HCT116 (cell line): ENCODE measurements around the gene ZDHHC1. TPM values are rescaled to one million over a fixed set of nuclear protein-coding genes. Genes with fewer than 3 reads are reported as not detected.

Experiments
- ATAC-seq: fragments of 200-7000 bp; cut with Tn5 transposase; 2 replicates; pipeline ENCODE4 v1.9.1; 2020; ENCODE audit warnings: mild to moderate bottlenecking, moderate library complexity
- BruUV-seq: library from RNA; stranded (reverse); fragments of 400-500 nt; replicated peaks from 2 replicates; lab custom pipeline; 2021; lab: Mats Ljungman, UMichigan
- CTCF ChIA-PET: fragments of 300-600 bp; sonication (Branson Sonifier 250); formaldehyde crosslinking; loops from one replicate; lab custom pipeline; 2021; ENCODE audit warnings: antibody characterized with exemption; lab: Charles Lee
- POLR2A ChIA-PET: fragments of 300-600, 350-600 bp; sonication (Branson Sonifier 250); formaldehyde crosslinking; loops from one replicate; lab custom pipeline; 2021; ENCODE audit warnings: antibody characterized with exemption; lab: Charles Lee
- RAD21 ChIA-PET, 2 experiments: fragments of 300-600 bp; sonication (Branson Sonifier 250); formaldehyde crosslinking; loops; one replicate each; lab custom pipeline; 2023; ENCODE audit warnings: low total read pairs in 2 of 2; ENCODE audit not compliant: uncharacterized antibody in 2 of 2, unreplicated experiment in 2 of 2, low non-redundant PET in 1 of 2; lab: Charles Lee
- DNase-seq: peaks from one replicate; pipeline ENCODE4 v3.0.0-alpha.2; 2010; ENCODE audit warnings: low read depth, low spot score
- H2AFZ ChIP-seq: fragments of 200-600 bp; shearing (Covaris generic), sonication (generic); 2 replicates; pipeline ENCODE4 v1.6.1; 2017; ENCODE audit warnings: low read depth, mixed run types, mixed read lengths, antibody characterized with exemption, low read length; ENCODE audit not compliant: poor library complexity, severe bottlenecking
- H3K27ac ChIP-seq: 2 replicates; pipeline ENCODE4 v1.5.1; 2012; ENCODE audit warnings: low read depth, low read length
- H3K27me3 ChIP-seq: fragments of 200-600 bp; sonication (generic); 2 replicates; pipeline ENCODE4 v1.6.1; 2016; ENCODE audit warnings: mixed run types, low read length, mixed read lengths; ENCODE audit not compliant: insufficient read depth
- H3K36me3 ChIP-seq, 2 experiments: fragments of 200-500 bp in 1 of 2; fragments of 200-600 bp in 1 of 2; sonication (Bioruptor generic) in 1 of 2; sonication (generic) in 1 of 2; 2 replicates each; pipeline versions ENCODE4 v1.5.1 to v1.6.1; 2014 to 2016; ENCODE audit warnings: low read length in 2 of 2, inconsistent platforms in 1 of 2, mixed read lengths in 1 of 2, mixed run types in 1 of 2; ENCODE audit not compliant: insufficient read depth in 2 of 2, control insufficient read depth in 1 of 2
- H3K4me1 ChIP-seq, 2 experiments: fragments of 200-600 bp in 1 of 2; sonication (generic) in 1 of 2; 2 replicates each; pipeline versions ENCODE4 v1.5.1 to v1.6.1; 2012 to 2017; ENCODE audit warnings: low read length in 2 of 2, inconsistent platforms in 1 of 2, mild to moderate bottlenecking in 1 of 2, mixed read lengths in 1 of 2, mixed run types in 1 of 2, moderate library complexity in 1 of 2; ENCODE audit not compliant: insufficient read depth in 2 of 2, control insufficient read depth in 1 of 2
- H3K4me2 ChIP-seq: fragments of 200-600 bp; sonication (generic); 2 replicates; pipeline ENCODE4 v1.6.1; 2017; ENCODE audit warnings: mixed run types, low read length, mixed read lengths
- H3K4me3 ChIP-seq, 2 experiments: fragments of 200-600 bp in 1 of 2; sonication (generic) in 1 of 2; replicated peaks in 1 of 2; 2 replicates each; pipeline ENCODE4 v1.5.1; 2011 to 2016; ENCODE audit warnings: low read length in 2 of 2, control low read depth in 1 of 2, low read depth in 1 of 2, mild to moderate bottlenecking in 1 of 2, mixed read lengths in 1 of 2, mixed run types in 1 of 2
- H3K79me2 ChIP-seq: fragments of 200-600 bp; sonication (generic); 2 replicates; pipeline ENCODE4 v1.6.1; 2017; ENCODE audit warnings: mild to moderate bottlenecking, mixed run types, low read length, moderate library complexity, mixed read lengths; ENCODE audit not compliant: insufficient read depth
- H3K9ac ChIP-seq: fragments of 200-600 bp; sonication (generic); 2 replicates; pipeline ENCODE4 v1.6.1; 2016; ENCODE audit warnings: low read length, mixed read lengths
- H3K9me2 ChIP-seq: fragments of 200-600 bp; sonication (generic), shearing (Covaris generic); 2 replicates; pipeline ENCODE4 v1.6.1; 2017; ENCODE audit warnings: mixed run types, mild to moderate bottlenecking, moderate library complexity; ENCODE audit not compliant: insufficient read depth
- H3K9me3 ChIP-seq, 2 experiments: fragments of 200-500 bp in 1 of 2; fragments of 200-600 bp in 1 of 2; sonication (Bioruptor generic) in 1 of 2; sonication (generic) in 1 of 2; 2 replicates each; pipeline ENCODE4 v1.6.1; 2014 to 2017; ENCODE audit warnings: low read length in 2 of 2, mixed read lengths in 2 of 2, inconsistent platforms in 1 of 2, low read depth in 1 of 2, mild to moderate bottlenecking in 1 of 2, mixed run types in 1 of 2, moderate library complexity in 1 of 2; ENCODE audit not compliant: control insufficient read depth in 1 of 2, insufficient read depth in 1 of 2
- H4K20me1 ChIP-seq: fragments of 200-600 bp; sonication (generic), shearing (Covaris generic); 2 replicates; pipeline ENCODE4 v1.6.1; 2017; ENCODE audit warnings: mixed run types, mild to moderate bottlenecking, moderate library complexity; ENCODE audit not compliant: insufficient read depth
- CBX3 ChIP-seq: IDR thresholded peaks from 2 replicates; pipeline ENCODE4 v1.6.1; 2012; ENCODE audit warnings: low read depth
- CEBPB ChIP-seq: IDR thresholded peaks from 2 replicates; pipeline ENCODE4 v1.6.1; 2012; ENCODE audit warnings: low read depth
- EGR1 ChIP-seq: IDR thresholded peaks from 2 replicates; pipeline ENCODE4 v1.6.1; 2012; ENCODE audit warnings: low read depth
- EZH2phosphoT487 ChIP-seq: fragments of 200-600 bp; IDR thresholded peaks from 2 replicates; pipeline ENCODE4 v1.6.1; 2018; ENCODE audit warnings: antibody characterized with exemption, borderline replicate concordance
- FOSL1 ChIP-seq: IDR thresholded peaks from 2 replicates; pipeline ENCODE4 v1.6.1; 2012; ENCODE audit warnings: low read depth
- JUND ChIP-seq: IDR thresholded peaks from 2 replicates; pipeline ENCODE4 v1.6.1; 2012
- POLR2A ChIP-seq: IDR thresholded peaks from 2 replicates; pipeline ENCODE4 v1.7.0; 2011; ENCODE audit warnings: borderline replicate concordance; ENCODE audit not compliant: insufficient read depth, insufficient read length; ENCODE audit errors: extremely low read depth
- POLR2AphosphoS5 ChIP-seq: IDR thresholded peaks from 2 replicates; pipeline ENCODE4 v1.6.1; 2011; ENCODE audit warnings: mild to moderate bottlenecking, low read depth, low read length, moderate library complexity
- SRF ChIP-seq: IDR thresholded peaks from 2 replicates; pipeline ENCODE4 v1.6.1; 2012; ENCODE audit warnings: low read depth
- YY1 ChIP-seq: IDR thresholded peaks from 2 replicates; pipeline ENCODE4 v1.6.1; 2011; ENCODE audit warnings: low read length, low read depth, moderate library complexity, mild to moderate bottlenecking; ENCODE audit not compliant: insufficient replicate concordance; ENCODE audit errors: extremely low read depth
- ZFX ChIP-seq: fragments of 450-650 bp; IDR thresholded peaks from 2 replicates; pipeline ENCODE4 v1.6.1; 2017
- intact Hi-C: fragments of 100-400 bp; cut with micrococcal nuclease; formaldehyde crosslinking; loops from 2 replicates; pipeline ENCODE4 v1.10.0; 2022
- total RNA-seq: library from RNA; stranded (reverse); gene quantifications from one replicate; pipeline ENCODE4 v1.2.1, GENCODE V29; 2021; ENCODE audit not compliant: unreplicated experiment
- TF ChIP-seq, protein P1 (sequence below): IDR thresholded peaks from 2 replicates; pipeline ENCODE4 v1.6.1; 2012
- TF ChIP-seq, protein P2 (sequence below): IDR thresholded peaks from 2 replicates; pipeline ENCODE4 v1.6.1; 2012; ENCODE audit warnings: low read depth
- TF ChIP-seq, protein P3 (sequence below): IDR thresholded peaks from 2 replicates; pipeline ENCODE4 v1.6.1; 2012
- TF ChIP-seq, protein P4 (sequence below): IDR thresholded peaks from 2 replicates; pipeline ENCODE4 v1.6.1; 2011; ENCODE audit warnings: mild to moderate bottlenecking, low read length, moderate library complexity; ENCODE audit not compliant: insufficient replicate concordance; ENCODE audit errors: extremely low read depth

ZDHHC1 gene
- total RNA-seq, 1 experiment from 2014 or later = 9.1 TPM

DNA sequence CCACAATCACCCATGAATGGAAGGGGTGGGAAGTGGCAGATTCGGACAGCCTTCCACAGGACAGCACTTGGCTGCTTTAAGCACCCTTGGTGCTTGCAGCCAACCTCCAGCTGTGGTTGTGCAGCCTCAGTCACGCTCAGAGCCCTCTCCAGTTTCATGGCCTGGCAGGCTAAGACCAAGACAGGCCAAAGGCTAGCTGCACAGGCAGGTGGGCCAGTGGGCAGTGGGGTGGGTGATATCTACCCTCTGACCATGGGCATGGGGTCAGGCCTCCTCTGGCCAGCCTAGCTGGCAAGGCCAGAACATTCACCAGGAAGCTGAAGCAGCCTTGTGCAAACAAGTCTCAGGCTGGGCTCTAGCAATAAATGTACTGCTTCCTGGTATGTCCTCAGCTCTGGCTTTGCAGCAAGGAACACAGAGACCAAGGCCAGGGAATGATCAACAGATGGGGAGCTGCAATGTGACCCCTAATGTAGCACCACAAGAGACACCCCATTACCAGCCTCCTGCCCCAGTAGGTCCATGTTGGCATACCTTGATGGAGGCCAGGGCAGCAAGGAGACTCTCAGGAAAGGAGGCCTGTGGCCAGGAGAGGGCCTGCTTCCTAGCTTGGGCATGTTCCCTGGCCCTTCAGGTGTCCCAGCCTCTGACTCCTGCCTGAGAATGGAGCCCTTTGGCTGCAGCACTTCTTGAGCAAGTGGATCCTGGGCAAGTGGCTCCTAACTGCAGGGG, 35.6 kb upstream of the ZDHHC1 start:
- intact Hi-C loops = no loop called here
- ChIA-PET RAD21 (no interaction called here), POLR2A (no interaction called here), CTCF (interaction anchor here (0.9 to 2.5 kb wide), 2 partner anchors 17 to 24 kb away, joined by 3 to 6 read pairs; no protein-coding TSS in a partner anchor)
- Histone ChIP-seq H3K9me3 (no peaks in the 10 kb centered on the region), H4K20me1 (no peaks in the 10 kb centered on the region), H3K4me3 (no peak overlapping the region), H3K9me2 (no peaks in the 10 kb centered on the region), H2AFZ (no peak overlapping the region), H3K36me3 (no peaks in the 10 kb centered on the region), H3K27ac (no peak overlapping the region), H3K79me2 (no peaks in the 10 kb centered on the region), H3K9ac (no peak overlapping the region), H3K4me1 (peaks cover 0 to 3% of the 10 kb centered on the region in 2 experiments; a peak in 1 of 4 replicates), H3K4me2 (no peak overlapping the region), H3K27me3 (no peaks in the 10 kb centered on the region)
- no TSS peak for BruUV-seq
- DNase-seq = no peak
- no peak for ATAC-seq
- TF ChIP-seq JUND = no peak
- TF ChIP-seq, protein P1, sequence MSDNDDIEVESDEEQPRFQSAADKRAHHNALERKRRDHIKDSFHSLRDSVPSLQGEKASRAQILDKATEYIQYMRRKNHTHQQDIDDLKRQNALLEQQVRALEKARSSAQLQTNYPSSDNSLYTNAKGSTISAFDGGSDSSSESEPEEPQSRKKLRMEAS = no peak
- no peak for TF ChIP-seq YY1
- no peak for TF ChIP-seq EGR1
- no peak for TF ChIP-seq CBX3
- no peak for TF ChIP-seq EZH2phosphoT487
- no peak for TF ChIP-seq SRF
- TF ChIP-seq, protein P2, sequence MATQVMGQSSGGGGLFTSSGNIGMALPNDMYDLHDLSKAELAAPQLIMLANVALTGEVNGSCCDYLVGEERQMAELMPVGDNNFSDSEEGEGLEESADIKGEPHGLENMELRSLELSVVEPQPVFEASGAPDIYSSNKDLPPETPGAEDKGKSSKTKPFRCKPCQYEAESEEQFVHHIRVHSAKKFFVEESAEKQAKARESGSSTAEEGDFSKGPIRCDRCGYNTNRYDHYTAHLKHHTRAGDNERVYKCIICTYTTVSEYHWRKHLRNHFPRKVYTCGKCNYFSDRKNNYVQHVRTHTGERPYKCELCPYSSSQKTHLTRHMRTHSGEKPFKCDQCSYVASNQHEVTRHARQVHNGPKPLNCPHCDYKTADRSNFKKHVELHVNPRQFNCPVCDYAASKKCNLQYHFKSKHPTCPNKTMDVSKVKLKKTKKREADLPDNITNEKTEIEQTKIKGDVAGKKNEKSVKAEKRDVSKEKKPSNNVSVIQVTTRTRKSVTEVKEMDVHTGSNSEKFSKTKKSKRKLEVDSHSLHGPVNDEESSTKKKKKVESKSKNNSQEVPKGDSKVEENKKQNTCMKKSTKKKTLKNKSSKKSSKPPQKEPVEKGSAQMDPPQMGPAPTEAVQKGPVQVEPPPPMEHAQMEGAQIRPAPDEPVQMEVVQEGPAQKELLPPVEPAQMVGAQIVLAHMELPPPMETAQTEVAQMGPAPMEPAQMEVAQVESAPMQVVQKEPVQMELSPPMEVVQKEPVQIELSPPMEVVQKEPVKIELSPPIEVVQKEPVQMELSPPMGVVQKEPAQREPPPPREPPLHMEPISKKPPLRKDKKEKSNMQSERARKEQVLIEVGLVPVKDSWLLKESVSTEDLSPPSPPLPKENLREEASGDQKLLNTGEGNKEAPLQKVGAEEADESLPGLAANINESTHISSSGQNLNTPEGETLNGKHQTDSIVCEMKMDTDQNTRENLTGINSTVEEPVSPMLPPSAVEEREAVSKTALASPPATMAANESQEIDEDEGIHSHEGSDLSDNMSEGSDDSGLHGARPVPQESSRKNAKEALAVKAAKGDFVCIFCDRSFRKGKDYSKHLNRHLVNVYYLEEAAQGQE = no peak
- TF ChIP-seq, protein P3, sequence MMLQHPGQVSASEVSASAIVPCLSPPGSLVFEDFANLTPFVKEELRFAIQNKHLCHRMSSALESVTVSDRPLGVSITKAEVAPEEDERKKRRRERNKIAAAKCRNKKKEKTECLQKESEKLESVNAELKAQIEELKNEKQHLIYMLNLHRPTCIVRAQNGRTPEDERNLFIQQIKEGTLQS = no peak
- TF ChIP-seq POLR2AphosphoS5 = no peak
- TF ChIP-seq FOSL1 = no peak
- TF ChIP-seq CEBPB = no peak
- TF ChIP-seq ZFX = no peak
- TF ChIP-seq POLR2A = no peak
- TF ChIP-seq, protein P4, sequence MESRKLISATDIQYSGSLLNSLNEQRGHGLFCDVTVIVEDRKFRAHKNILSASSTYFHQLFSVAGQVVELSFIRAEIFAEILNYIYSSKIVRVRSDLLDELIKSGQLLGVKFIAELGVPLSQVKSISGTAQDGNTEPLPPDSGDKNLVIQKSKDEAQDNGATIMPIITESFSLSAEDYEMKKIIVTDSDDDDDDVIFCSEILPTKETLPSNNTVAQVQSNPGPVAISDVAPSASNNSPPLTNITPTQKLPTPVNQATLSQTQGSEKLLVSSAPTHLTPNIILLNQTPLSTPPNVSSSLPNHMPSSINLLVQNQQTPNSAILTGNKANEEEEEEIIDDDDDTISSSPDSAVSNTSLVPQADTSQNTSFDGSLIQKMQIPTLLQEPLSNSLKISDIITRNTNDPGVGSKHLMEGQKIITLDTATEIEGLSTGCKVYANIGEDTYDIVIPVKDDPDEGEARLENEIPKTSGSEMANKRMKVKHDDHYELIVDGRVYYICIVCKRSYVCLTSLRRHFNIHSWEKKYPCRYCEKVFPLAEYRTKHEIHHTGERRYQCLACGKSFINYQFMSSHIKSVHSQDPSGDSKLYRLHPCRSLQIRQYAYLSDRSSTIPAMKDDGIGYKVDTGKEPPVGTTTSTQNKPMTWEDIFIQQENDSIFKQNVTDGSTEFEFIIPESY = no peak
